HepG2 (cell line): ENCODE measurements around the gene OVCH1. TPM values are rescaled to one million over a fixed set of nuclear protein-coding genes. Genes with fewer than 3 reads are reported as not detected.

Experiments used
- ARID2 ChIP-seq: sonication (generic); formaldehyde crosslinking; IDR thresholded peaks from 2 replicates; pipeline ENCODE4 v1.8.1; 2022; ENCODE audit warnings: mild to moderate bottlenecking, missing genetic modification reagents, borderline replicate concordance
- DPF2 ChIP-seq: sonication (generic); formaldehyde crosslinking; IDR thresholded peaks from 2 replicates; pipeline ENCODE4 v1.4.0; 2020; ENCODE audit warnings: mild to moderate bottlenecking, low read depth, missing genetic modification reagents, borderline replicate concordance
- FOXC1 ChIP-seq: sonication (generic); formaldehyde crosslinking; IDR thresholded peaks from 2 replicates; pipeline ENCODE4 v1.8.0; 2022; ENCODE audit warnings: mild to moderate bottlenecking, missing genetic modification reagents, borderline replicate concordance
- GPN1 ChIP-seq: sonication (generic); formaldehyde crosslinking; IDR thresholded peaks from 2 replicates; pipeline ENCODE4 v1.5.1; 2020; ENCODE audit warnings: missing genetic modification reagents, borderline replicate concordance
- PITX1 ChIP-seq: sonication (generic); formaldehyde crosslinking; IDR thresholded peaks from 2 replicates; pipeline ENCODE4 v1.5.1; 2020; ENCODE audit warnings: mild to moderate bottlenecking, missing genetic modification reagents
- ZIK1 ChIP-seq: sonication (generic); formaldehyde crosslinking; IDR thresholded peaks from 2 replicates; pipeline ENCODE4 v1.5.0; 2020; ENCODE audit warnings: mild to moderate bottlenecking, low read depth, missing genetic modification reagents, borderline replicate concordance
- ZNF136 ChIP-seq: sonication (generic); formaldehyde crosslinking; IDR thresholded peaks from 2 replicates; pipeline ENCODE4 v1.8.1; 2022; ENCODE audit warnings: low read depth, mild to moderate bottlenecking, moderate library complexity, missing genetic modification reagents
- ZNF260 ChIP-seq: sonication (generic); formaldehyde crosslinking; IDR thresholded peaks from 2 replicates; pipeline ENCODE4 v1.4.0; 2020; ENCODE audit warnings: missing genetic modification reagents, low read depth, mild to moderate bottlenecking, borderline replicate concordance
- polyA plus RNA-seq, 8 experiments: library from polyadenylated mRNA; depleted of rRNA in 3 of 8; stranded (reverse) in 7 of 8; unstranded in 1 of 8; fragments of >200 nt; fragmentation: Illumina TruSeq in 4 of 8; extraction: Trizol in 4 of 8; gene quantifications; 2 replicates each; pipeline versions ENCODE4 v1.2.1 to v1.2.3, GENCODE V29; 2011 to 2016; ENCODE audit warnings: low read depth in 4 of 8, missing spikeins in 1 of 8, mixed read lengths in 1 of 8; ENCODE audit not compliant: insufficient read depth in 1 of 8
- total RNA-seq, 5 experiments: library from RNA; depleted of rRNA; stranded (reverse); fragments of >200 nt; fragmentation: Illumina TruSeq; extraction: Trizol; gene quantifications; 2 replicates each; pipeline ENCODE4 v1.2.3, GENCODE V29; 2016; ENCODE audit warnings: low read depth in 1 of 5
- TF ChIP-seq, protein P1 (sequence below): sonication (generic); formaldehyde crosslinking; IDR thresholded peaks from 2 replicates; pipeline ENCODE4 v1.4.0; 2020; ENCODE audit warnings: low read depth, mild to moderate bottlenecking, missing genetic modification reagents
- TF ChIP-seq, protein P2 (sequence below): sonication (generic); formaldehyde crosslinking; IDR thresholded peaks from 2 replicates; pipeline ENCODE4 v1.4.0; 2020; ENCODE audit warnings: mild to moderate bottlenecking, missing genetic modification reagents
- TF ChIP-seq, protein P3 (sequence below): sonication (generic); formaldehyde crosslinking; IDR thresholded peaks from 2 replicates; pipeline ENCODE4 v1.8.1; 2023; ENCODE audit warnings: missing genetic modification reagents, mild to moderate bottlenecking, borderline replicate concordance
- TF ChIP-seq, protein P4 (sequence below): sonication (generic); formaldehyde crosslinking; IDR thresholded peaks from 2 replicates; pipeline ENCODE4 v1.5.0; 2020; ENCODE audit warnings: mild to moderate bottlenecking, missing genetic modification reagents
- TF ChIP-seq, protein P5 (sequence below): IDR thresholded peaks from 2 replicates; pipeline ENCODE4 v1.6.1; 2016; ENCODE audit warnings: missing compliant biosample characterization, missing genetic modification reagents, borderline replicate concordance
- TF ChIP-seq, protein P6 (sequence below): sonication (generic); formaldehyde crosslinking; IDR thresholded peaks from 2 replicates; pipeline ENCODE4 v1.5.1; 2020; ENCODE audit warnings: missing genetic modification reagents, mild to moderate bottlenecking, borderline replicate concordance
- TF ChIP-seq, protein P7 (sequence below): sonication (generic); formaldehyde crosslinking; IDR thresholded peaks from 2 replicates; pipeline ENCODE4 v1.8.1; 2023; ENCODE audit warnings: mild to moderate bottlenecking, missing genetic modification reagents

OVCH1 gene
- total and polyA plus RNA-seq, 2 of the 13 experiments (the other 11 are each of a cell fraction or from before 2014, with no cell fraction given), result not detected

DNA sequence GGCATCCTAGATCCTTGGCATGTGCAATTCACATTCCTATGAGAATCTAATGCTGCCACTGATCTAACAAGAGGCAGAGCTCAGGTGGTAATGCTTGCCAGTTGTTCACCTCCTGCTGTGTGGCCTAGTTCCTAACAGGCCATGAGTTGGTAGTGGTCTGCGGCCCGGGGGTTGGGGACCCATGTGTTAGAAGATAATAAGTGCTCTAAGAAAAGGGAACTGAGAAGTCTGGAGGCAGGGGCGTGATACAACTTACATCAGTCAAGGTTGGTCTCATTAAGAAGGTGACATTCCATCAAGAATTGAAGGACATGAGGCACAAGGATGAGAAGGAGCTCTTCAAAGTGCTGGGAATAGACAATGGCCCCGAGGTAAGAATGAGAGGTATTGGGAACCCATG lies 49.3 kb downstream of the OVCH1 start (continued):
- TF ChIP-seq, protein P1, sequence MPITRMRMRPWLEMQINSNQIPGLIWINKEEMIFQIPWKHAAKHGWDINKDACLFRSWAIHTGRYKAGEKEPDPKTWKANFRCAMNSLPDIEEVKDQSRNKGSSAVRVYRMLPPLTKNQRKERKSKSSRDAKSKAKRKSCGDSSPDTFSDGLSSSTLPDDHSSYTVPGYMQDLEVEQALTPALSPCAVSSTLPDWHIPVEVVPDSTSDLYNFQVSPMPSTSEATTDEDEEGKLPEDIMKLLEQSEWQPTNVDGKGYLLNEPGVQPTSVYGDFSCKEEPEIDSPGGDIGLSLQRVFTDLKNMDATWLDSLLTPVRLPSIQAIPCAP, result no peak
- TF ChIP-seq, protein P2, sequence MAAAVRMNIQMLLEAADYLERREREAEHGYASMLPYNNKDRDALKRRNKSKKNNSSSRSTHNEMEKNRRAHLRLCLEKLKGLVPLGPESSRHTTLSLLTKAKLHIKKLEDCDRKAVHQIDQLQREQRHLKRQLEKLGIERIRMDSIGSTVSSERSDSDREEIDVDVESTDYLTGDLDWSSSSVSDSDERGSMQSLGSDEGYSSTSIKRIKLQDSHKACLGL (CRISPR knock-in tag), result no peak
- TF ChIP-seq PITX1 (no peak), ZNF260 (no peak), ARID2 (no peak), DPF2 (no peak), ZIK1 (CRISPR knock-in tag) (no peak), GPN1 (CRISPR knock-in tag) (no peak), FOXC1 (CRISPR knock-in tag) (no peak), ZNF136 (CRISPR knock-in tag) (no peak)
- TF ChIP-seq, protein P3, sequence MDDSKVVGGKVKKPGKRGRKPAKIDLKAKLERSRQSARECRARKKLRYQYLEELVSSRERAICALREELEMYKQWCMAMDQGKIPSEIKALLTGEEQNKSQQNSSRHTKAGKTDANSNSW, result no peak
- TF ChIP-seq, protein P4, sequence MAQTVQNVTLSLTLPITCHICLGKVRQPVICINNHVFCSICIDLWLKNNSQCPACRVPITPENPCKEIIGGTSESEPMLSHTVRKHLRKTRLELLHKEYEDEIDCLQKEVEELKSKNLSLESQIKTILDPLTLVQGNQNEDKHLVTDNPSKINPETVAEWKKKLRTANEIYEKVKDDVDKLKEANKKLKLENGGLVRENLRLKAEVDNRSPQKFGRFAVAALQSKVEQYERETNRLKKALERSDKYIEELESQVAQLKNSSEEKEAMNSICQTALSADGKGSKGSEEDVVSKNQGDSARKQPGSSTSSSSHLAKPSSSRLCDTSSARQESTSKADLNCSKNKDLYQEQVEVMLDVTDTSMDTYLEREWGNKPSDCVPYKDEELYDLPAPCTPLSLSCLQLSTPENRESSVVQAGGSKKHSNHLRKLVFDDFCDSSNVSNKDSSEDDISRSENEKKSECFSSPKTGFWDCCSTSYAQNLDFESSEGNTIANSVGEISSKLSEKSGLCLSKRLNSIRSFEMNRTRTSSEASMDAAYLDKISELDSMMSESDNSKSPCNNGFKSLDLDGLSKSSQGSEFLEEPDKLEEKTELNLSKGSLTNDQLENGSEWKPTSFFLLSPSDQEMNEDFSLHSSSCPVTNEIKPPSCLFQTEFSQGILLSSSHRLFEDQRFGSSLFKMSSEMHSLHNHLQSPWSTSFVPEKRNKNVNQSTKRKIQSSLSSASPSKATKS (CRISPR knock-in tag), result no peak
- TF ChIP-seq, protein P5, sequence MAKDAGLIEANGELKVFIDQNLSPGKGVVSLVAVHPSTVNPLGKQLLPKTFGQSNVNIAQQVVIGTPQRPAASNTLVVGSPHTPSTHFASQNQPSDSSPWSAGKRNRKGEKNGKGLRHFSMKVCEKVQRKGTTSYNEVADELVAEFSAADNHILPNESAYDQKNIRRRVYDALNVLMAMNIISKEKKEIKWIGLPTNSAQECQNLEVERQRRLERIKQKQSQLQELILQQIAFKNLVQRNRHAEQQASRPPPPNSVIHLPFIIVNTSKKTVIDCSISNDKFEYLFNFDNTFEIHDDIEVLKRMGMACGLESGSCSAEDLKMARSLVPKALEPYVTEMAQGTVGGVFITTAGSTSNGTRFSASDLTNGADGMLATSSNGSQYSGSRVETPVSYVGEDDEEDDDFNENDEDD (CRISPR knock-in tag), result no peak
- TF ChIP-seq, protein P6, sequence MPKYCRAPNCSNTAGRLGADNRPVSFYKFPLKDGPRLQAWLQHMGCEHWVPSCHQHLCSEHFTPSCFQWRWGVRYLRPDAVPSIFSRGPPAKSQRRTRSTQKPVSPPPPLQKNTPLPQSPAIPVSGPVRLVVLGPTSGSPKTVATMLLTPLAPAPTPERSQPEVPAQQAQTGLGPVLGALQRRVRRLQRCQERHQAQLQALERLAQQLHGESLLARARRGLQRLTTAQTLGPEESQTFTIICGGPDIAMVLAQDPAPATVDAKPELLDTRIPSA (CRISPR knock-in tag), result no peak
- TF ChIP-seq, protein P7, sequence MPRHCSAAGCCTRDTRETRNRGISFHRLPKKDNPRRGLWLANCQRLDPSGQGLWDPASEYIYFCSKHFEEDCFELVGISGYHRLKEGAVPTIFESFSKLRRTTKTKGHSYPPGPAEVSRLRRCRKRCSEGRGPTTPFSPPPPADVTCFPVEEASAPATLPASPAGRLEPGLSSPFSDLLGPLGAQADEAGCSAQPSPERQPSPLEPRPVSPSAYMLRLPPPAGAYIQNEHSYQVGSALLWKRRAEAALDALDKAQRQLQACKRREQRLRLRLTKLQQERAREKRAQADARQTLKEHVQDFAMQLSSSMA, result no peak
